Measurements from ENCODE around the gene CHIC2. TPM values are rescaled to one million over a fixed set of nuclear protein-coding genes. Genes with fewer than 3 reads are reported as not detected.

Gene CHIC2
- polyA plus RNA-seq, 3 donors: 23.1 to 83.3 (median 73.4) TPM

- H3K79me2 ChIP-seq (ENCODE audit: insufficient read depth, low read length): no peaks in the 10 kb centered on the region
- 5% methylated on average over 28 of the region's 37 CpGs for WGBS (ENCODE audit: insufficient coverage)
- H3K36me3 ChIP-seq (replicated peaks in 1 of 2; ENCODE audit: control insufficient read depth in 1 of 2, insufficient read depth in 2 of 2, low read length in 2 of 2): no peaks in the 10 kb centered on the region
- TF ChIP-seq CTCF (IDR thresholded peaks at IDR 0.05): no peak
- peaks cover 15 to 17% of the 10 kb centered on the region in 2 donors for H3K4me1 ChIP-seq (ENCODE audit: control insufficient read depth in 1 of 2, insufficient read depth in 2 of 2, low read length in 2 of 2)
- DNase-seq: no peak
- Mint-ChIP-seq H3K27me3 (ENCODE audit: low read depth in 3 of 3) (peaks cover 83 to 91% (median 88%) of the 10 kb centered on the region in 3 donors), H3K27ac (peak overlapping the region in 1 of 7 donors; percentile 42), H3K4me1 (peaks cover 31% of the 10 kb centered on the region), H3K36me3 (peaks cover 0 to 16% of the 10 kb centered on the region in 2 donors), H3K9me3 (peaks cover 0 to 25% (median 5%) of the 10 kb centered on the region in 7 donors), H3K4me3 (peak overlapping the region in 1 of 2 donors; percentile 100)
- H3K27ac ChIP-seq (ENCODE audit: low read depth in 1 of 2, low read length in 2 of 2): no peak overlapping the region
- H3K27me3 ChIP-seq (ENCODE audit: control insufficient read depth in 2 of 2, insufficient read depth in 2 of 2, low read length in 2 of 2): peaks cover 75 to 96% of the 10 kb centered on the region in 2 donors
- peaks cover 0 to 41% of the 10 kb centered on the region in 2 donors for H3K9me3 ChIP-seq (replicated peaks in 1 of 2; ENCODE audit: control insufficient read depth in 1 of 2, insufficient read depth in 1 of 2, low read length in 2 of 2)
- H4K20me1 ChIP-seq (ENCODE audit: insufficient read depth, low read length): no peaks in the 10 kb centered on the region
- H3K4me3 ChIP-seq (replicated peaks in 1 of 3; ENCODE audit: low read depth in 2 of 3, low read length in 3 of 3): no peak overlapping the region
- no peak overlapping the region for H3K9ac ChIP-seq (ENCODE audit: insufficient read depth, low read length, poor library complexity, severe bottlenecking)
- H2AFZ ChIP-seq (ENCODE audit: insufficient read depth, low read depth, low read length, poor library complexity, severe bottlenecking): no peak overlapping the region
- intact Hi-C loops (cut with micrococcal nuclease): no loop called here
- H3K4me2 ChIP-seq (replicated peaks; ENCODE audit: extremely low read depth, low read length, poor library complexity, severe bottlenecking): no peak overlapping the region
These were observed 29.2 kb upstream of the CHIC2 start for GRCh38 chr4:54093324-54094240.

GRCh38 chr4:54092405-54093323 lies 28.3 kb upstream of the CHIC2 start:
- Histone ChIP-seq H3K4me3 (replicated peaks in 1 of 3; ENCODE audit: low read depth in 2 of 3, low read length in 3 of 3) (peak overlapping the region; percentile 36 to 77 (median 42)), H3K4me2 (replicated peaks; ENCODE audit: extremely low read depth, low read length, poor library complexity, severe bottlenecking) (peak overlapping the region; percentile 85), H3K79me2 (ENCODE audit: insufficient read depth, low read length) (no peaks in the 10 kb centered on the region), H3K4me1 (ENCODE audit: control insufficient read depth in 1 of 2, insufficient read depth in 2 of 2, low read length in 2 of 2) (peaks cover 15 to 17% of the 10 kb centered on the region in 2 donors), H3K27me3 (ENCODE audit: control insufficient read depth in 2 of 2, insufficient read depth in 2 of 2, low read length in 2 of 2) (peaks cover 66 to 90% of the 10 kb centered on the region in 2 donors), H3K27ac (ENCODE audit: low read depth in 1 of 2, low read length in 2 of 2) (no peak overlapping the region), H4K20me1 (ENCODE audit: insufficient read depth, low read length) (no peaks in the 10 kb centered on the region), H3K36me3 (replicated peaks in 1 of 2; ENCODE audit: control insufficient read depth in 1 of 2, insufficient read depth in 2 of 2, low read length in 2 of 2) (no peaks in the 10 kb centered on the region), H3K9me3 (replicated peaks in 1 of 2; ENCODE audit: control insufficient read depth in 1 of 2, insufficient read depth in 1 of 2, low read length in 2 of 2) (peaks cover 0 to 37% of the 10 kb centered on the region in 2 donors), H2AFZ (ENCODE audit: insufficient read depth, low read depth, low read length, poor library complexity, severe bottlenecking) (peak overlapping the region; percentile 91), H3K9ac (ENCODE audit: insufficient read depth, low read length, poor library complexity, severe bottlenecking) (peak overlapping the region; percentile 22)
- intact Hi-C loops (cut with micrococcal nuclease): no loop called here
- no peak for DNase-seq
- Mint-ChIP-seq H3K36me3 (peaks cover 0 to 16% of the 10 kb centered on the region in 2 donors), H3K4me1 (peaks cover 30% of the 10 kb centered on the region), H3K27me3 (ENCODE audit: low read depth in 3 of 3) (peaks cover 80 to 87% (median 85%) of the 10 kb centered on the region in 3 donors), H3K9me3 (peaks cover 0 to 20% (median 5%) of the 10 kb centered on the region in 7 donors), H3K27ac (no peak overlapping the region), H3K4me3 (peak overlapping the region; percentile 93 to 100)
- TF ChIP-seq CTCF (IDR thresholded peaks at IDR 0.05): no peak
- WGBS (ENCODE audit: insufficient coverage): 12% methylated on average over 9 of the region's 13 CpGs

Data from CD14-positive monocyte (primary cell).